Activated T-cell treated with anti-CD3 and anti-CD28 coated beads, Interleukin-2, amount 50 U/mL, for 72 hours (primary cell): Measurements from ENCODE around the gene IL10RA. TPM values are rescaled to one million over a fixed set of nuclear protein-coding genes. Genes with fewer than 3 reads are reported as not detected.
"Not testable (repeated sequence)": the region's sequence is repeated elsewhere in the genome, so short reads cannot be mapped to it uniquely, and the experiment has no call there.

Experiments used
- ATAC-seq, 2 donors: fragments of 150-1000 bp; cut with Tn5 transposase; replicated peaks in 1 of 2; 2 replicates each; pipeline ENCODE4 v1.10.0; 2021; ENCODE audit warnings: moderate library complexity in 2 of 2, mild to moderate bottlenecking in 1 of 2
- DNase-seq, 2 donors: peaks; one replicate each; pipeline ENCODE4 v3.0.0; 2021 to 2022; ENCODE audit warnings: mixed read lengths in 1 of 2
- H3K27ac Mint-ChIP-seq: one replicate; pipeline ENCODE4 v1.8.0; 2022; ENCODE audit warnings: mild to moderate bottlenecking, moderate library complexity, mixed read lengths
- H3K27me3 Mint-ChIP-seq: one replicate; pipeline ENCODE4 v1.8.0; 2022; ENCODE audit warnings: low read depth, mixed read lengths
- H3K36me3 Mint-ChIP-seq, 2 donors: one replicate each; pipeline ENCODE4 v1.8.0; 2022; ENCODE audit warnings: mixed read lengths in 2 of 2, mild to moderate bottlenecking in 1 of 2; ENCODE audit not compliant: insufficient read depth in 2 of 2
- H3K4me1 Mint-ChIP-seq: one replicate; pipeline ENCODE4 v1.8.0; 2022; ENCODE audit warnings: low read depth, mixed read lengths
- H3K4me3 Mint-ChIP-seq, 2 donors: one replicate each; pipeline ENCODE4 v1.8.0; 2022; ENCODE audit warnings: mild to moderate bottlenecking in 2 of 2, mixed read lengths in 2 of 2, moderate library complexity in 2 of 2
- H3K9me3 Mint-ChIP-seq, 2 donors: one replicate each; pipeline ENCODE4 v1.8.0; 2022; ENCODE audit warnings: mixed read lengths in 2 of 2
- total RNA-seq, 2 donors: library from RNA; stranded (reverse); gene quantifications; one replicate each; pipeline ENCODE4 v1.2.3, GENCODE V29; 2022

The IL10RA gene
- total RNA-seq, 2 donors from 2014 or later = 79.6 to 123 TPM

DNA sequence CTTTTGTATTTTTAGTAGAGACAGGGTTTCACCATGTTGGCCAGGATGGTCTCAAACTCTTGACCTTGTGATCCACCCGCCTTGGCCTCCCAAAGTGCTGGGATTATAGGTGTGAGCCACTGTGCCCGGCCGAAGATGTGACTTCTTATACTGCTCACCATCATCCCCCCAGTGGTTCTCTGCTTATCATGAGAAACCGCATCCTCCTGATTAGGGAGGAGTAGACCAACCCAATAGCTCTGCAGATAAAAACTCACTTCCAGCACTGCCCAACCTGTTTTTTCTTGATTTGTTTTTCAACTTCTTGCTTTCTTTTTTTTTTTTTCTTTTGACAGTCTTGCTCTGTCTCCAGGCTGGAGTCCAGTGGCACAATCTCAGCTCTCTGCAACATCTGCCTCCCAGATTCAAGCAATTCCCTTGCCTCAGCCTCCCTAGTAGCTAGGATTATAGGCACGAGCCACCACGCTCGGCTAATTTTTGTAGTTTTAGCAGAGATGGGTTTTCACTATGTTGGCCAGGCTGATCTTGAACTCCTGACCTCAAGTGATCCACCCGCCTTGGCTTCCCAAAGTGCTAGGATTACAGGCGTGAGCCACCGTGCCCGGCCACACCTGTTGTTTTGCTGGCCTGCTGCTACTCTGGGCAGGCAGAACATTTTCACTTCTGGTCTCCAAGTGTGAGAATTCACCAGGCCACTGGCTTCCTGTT lies 21.5 kb downstream of the IL10RA start:
- not testable (repeated sequence) for H3K9me3 Mint-ChIP-seq, ATAC-seq, H3K27me3 Mint-ChIP-seq, H3K36me3 Mint-ChIP-seq
- Mint-ChIP-seq H3K4me1 (peaks cover 98% of the 10 kb centered on the region), H3K27ac (peak overlapping the region; percentile 96), H3K4me3 (peak overlapping the region; percentile 50 to 81)
- DNase-seq = peak in 1 of 2 donors; percentile 36

DNA sequence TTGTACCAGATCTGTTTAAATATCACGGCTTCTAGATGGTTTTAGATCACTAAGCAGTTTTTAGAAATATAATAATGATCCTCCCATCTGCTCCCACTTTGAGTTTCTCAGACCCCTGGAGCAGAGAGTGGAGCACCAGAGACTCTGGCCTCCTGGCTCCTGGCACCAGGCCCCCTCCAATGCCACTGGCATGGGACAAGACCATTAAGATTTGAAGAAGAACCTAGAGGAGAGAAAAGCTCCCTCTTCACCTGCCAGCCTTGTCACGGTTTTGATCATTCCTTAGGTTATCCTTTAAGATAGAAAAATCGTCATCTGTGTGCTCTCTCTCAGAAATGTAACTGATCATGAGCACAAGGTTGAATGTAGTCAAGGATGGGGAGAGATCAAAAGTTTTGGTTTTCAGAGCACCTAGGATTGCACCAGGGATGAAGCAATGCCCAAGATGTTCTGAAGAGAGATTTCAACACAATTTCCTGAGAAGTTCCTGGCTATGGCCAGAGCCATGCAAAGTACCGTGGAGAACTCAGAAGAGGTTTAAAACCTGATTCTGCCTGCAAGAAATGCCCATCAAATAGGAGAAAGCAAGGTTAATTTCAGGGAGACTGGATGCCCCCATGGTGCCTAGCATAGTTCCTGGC lies 22.2 kb downstream of the IL10RA start:
- DNase-seq = no peak
- Mint-ChIP-seq H3K4me1 (peaks cover 98% of the 10 kb centered on the region), H3K9me3 (peaks cover 6 to 7% of the 10 kb centered on the region in 2 donors), H3K27me3 (no peaks in the 10 kb centered on the region), H3K4me3 (peak overlapping the region; percentile 50 to 81), H3K36me3 (peaks cover 5 to 9% of the 10 kb centered on the region in 2 donors), H3K27ac (peak overlapping the region; percentile 96)
- no peak for ATAC-seq

DNA sequence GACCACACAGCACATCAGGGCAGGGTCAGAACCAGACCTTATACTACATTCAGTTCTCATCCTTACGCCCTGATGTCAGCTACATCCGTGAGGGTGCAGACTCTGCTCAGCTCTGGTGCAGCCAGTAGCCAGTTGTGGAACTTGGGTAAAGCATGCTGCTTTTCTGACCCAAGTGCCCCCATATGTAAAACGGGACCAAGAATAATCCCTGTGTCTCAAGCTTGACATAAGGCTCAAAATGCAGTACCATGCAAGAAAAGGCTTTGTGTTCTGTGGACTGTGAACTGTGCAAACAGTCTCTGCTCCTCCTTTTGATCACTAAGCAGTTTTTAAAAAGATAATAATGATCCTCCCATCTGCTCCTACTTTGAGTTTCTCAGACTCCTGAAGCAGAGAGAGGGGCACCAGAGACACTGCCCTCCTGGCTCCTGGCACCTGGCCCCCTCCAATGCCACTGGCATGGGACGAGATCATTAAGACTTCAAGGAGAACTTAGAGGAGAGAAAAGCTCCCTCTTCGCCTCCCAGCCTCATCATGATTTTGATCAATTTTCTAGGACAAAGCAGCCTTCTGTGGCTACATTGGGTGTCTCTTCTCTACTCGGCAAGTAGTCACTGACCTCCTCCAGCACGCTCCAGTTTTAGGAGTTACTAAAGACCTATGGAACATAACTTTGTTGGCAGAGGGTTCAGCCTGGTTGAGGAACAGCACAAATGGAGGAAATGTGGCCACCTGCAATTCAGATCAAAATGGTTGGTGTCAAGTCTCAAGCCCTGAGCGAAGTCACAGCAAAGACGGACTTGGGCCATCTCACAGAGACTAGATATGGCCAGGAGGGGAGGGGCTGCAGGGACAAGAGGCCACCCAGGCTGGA lies 23.9 kb downstream of the IL10RA start:
- no peaks in the 10 kb centered on the region for H3K27me3 Mint-ChIP-seq
- H3K36me3 Mint-ChIP-seq = peaks cover 0 to 5% of the 10 kb centered on the region in 2 donors
- no peak overlapping the region for H3K4me3 Mint-ChIP-seq
- no peak for ATAC-seq
- DNase-seq = no peak
- peaks cover 4 to 5% of the 10 kb centered on the region in 2 donors for H3K9me3 Mint-ChIP-seq
- peaks cover 98% of the 10 kb centered on the region for H3K4me1 Mint-ChIP-seq
- H3K27ac Mint-ChIP-seq = no peak overlapping the region

DNA sequence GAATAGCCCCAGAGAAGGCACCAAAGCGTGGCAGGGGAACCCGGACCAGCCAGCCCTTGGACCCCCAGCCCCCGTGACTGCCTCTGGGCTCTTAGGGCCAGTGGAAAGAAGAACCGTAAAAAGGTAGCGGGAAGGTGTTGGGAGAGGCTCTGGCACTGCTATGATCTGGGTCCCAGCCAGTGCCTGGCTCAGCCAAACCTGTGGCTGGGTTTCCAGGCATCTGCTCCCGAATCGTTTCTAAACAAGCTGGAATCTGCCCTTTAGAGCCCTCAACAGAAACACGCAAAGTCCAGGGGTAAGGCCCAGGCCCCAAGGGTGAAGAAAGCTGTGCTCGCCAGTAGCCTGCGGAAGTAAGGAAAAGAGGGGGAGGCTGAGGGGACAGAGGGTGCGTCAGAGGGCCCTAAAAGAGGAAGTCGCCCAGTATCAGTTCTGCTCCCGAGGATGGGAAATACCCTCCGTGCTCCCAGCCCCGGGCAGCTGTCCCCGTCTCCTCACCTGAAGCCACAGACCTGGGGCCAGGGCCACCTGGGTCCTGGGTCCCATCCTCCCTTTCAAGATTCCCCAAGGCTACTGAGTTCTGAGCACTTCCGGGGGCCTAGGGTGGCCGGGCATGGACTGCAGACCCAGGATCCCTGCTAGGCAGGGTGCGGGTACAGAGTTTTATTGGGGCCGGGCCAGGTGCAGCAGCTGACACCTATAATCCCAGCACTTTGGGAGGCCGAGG lies 24.7 kb downstream of the IL10RA start:
- H3K4me3 Mint-ChIP-seq = no peak overlapping the region
- H3K27ac Mint-ChIP-seq = no peak overlapping the region

DNA sequence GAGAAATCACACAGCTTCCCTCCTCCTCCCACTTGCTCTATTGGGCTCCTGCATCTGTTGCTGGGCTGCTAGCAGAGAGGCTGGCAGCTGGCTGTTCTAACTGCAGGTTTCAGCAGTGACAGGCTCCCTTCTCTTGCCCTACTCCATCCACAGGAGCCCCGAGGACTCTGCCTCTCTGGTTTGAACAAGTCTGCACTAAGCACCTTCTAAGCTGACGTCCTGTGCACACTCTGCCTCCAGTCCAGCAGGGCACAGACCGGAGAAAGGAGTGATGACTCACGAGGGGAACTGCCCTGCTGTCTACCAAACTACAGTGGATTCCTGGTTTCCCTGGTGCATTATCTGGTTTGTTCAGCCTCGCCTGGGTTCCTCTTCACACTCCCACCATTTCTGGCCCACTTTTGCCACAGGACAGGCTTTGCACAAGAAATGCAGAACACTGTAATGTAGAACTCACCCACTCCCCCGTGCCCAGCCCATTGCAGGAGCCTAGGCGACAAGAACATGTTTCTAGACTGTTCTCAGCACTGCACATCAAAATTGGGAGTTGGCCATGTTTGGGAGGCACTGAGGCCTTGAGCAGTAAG lies 26.0 kb downstream of the IL10RA start:
- ATAC-seq = peak; percentile 51 to 61
- peak overlapping the region; percentile 34 to 57 for H3K4me3 Mint-ChIP-seq
- peaks cover 95% of the 10 kb centered on the region for H3K4me1 Mint-ChIP-seq

More for the DNA sequence above, 24.7 kb downstream of the IL10RA start:
- Mint-ChIP-seq H3K4me1 (peaks cover 98% of the 10 kb centered on the region), H3K27me3 (no peaks in the 10 kb centered on the region), H3K36me3 (peaks cover 2 to 6% of the 10 kb centered on the region in 2 donors), H3K9me3 (peaks cover 4 to 5% of the 10 kb centered on the region in 2 donors)
- ATAC-seq (no peak), DNase-seq (no peak)

DNA sequence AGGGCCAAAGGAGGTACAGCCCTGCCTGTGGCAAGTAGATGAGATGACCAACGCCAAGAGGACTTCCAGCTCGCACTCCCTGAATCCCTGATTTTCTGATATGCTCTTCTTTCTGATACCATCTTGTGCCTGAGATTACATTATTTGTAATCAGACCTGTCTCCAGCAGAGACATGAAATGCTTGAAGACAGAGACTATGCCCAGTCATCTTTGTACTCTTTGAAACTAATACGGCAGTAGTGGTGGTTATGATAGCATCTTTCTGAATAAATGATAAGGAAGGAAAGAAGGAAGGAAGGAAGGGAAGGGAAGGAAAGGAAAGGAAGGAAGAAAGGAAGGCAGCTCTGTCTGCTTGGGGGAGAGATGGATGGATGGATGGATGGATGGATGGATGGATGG lies 27.8 kb downstream of the IL10RA start:
- peak; percentile 34 to 47 for ATAC-seq
- peak overlapping the region; percentile 4 for H3K27ac Mint-ChIP-seq
- H3K9me3 Mint-ChIP-seq = peaks cover 18 to 19% of the 10 kb centered on the region in 2 donors
- peaks cover 25% of the 10 kb centered on the region in 2 donors for H3K36me3 Mint-ChIP-seq
- DNase-seq = no peak
- peak overlapping the region in 1 of 2 donors; percentile 35 for H3K4me3 Mint-ChIP-seq
- peaks cover 83% of the 10 kb centered on the region for H3K4me1 Mint-ChIP-seq
- H3K27me3 Mint-ChIP-seq = no peaks in the 10 kb centered on the region

More for the DNA sequence above, 26.0 kb downstream of the IL10RA start:
- Mint-ChIP-seq H3K27ac (peak overlapping the region; percentile 10), H3K27me3 (no peaks in the 10 kb centered on the region), H3K36me3 (peaks cover 11% of the 10 kb centered on the region in 2 donors), H3K9me3 (peaks cover 6 to 8% of the 10 kb centered on the region in 2 donors)
- no peak for DNase-seq

DNA sequence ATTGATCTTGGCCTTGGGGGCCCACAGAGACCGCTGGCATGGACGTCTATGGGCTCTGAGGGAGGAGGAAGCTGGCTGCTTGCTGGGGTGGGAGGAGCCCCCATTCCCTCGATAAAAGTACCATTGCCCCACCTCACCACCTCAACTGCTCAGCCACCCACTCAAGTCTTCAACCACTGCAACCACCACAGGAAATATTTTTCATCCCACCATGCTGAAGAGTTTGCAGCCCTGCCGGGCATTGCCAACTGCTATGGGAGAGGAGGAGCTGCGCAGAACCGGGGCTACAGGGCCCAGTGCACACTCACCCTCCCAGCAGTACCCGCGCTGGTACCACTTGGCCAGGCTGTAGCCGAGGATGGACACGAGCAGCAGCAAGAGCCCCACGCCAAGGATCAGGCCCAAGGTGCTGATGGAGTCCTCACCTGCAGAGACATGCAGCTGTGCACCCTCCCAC lies 29.2 kb downstream of the IL10RA start:
- ATAC-seq (peak; percentile 32 to 59), DNase-seq (no peak)
- peak overlapping the region; percentile 23 to 59 for H3K4me3 Mint-ChIP-seq
- H3K36me3 Mint-ChIP-seq = peaks cover 28 to 30% of the 10 kb centered on the region in 2 donors
- H3K9me3 Mint-ChIP-seq = peaks cover 21 to 25% of the 10 kb centered on the region in 2 donors
- H3K4me1 Mint-ChIP-seq = peaks cover 71% of the 10 kb centered on the region
- no peaks in the 10 kb centered on the region for H3K27me3 Mint-ChIP-seq
- H3K27ac Mint-ChIP-seq = no peak overlapping the region

DNA sequence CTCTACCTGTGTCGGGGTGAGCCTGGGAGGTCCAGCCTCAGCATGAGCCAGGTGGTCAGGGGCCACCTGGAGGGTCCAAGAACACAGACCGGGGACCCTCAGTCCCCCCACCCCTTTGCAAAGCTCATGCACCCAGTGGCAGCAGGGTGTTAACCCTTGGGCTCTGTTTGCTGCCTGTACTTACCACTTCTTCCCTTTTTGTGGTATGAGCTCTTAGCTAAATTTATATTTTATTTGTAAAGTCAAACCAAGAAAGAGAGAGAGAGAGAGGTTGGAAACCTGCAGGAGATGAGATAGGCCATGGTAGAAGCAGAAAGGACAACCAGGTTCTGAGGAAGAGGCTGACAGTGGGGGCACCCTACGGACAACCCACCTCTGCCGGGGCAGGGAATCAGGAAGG lies 29.9 kb downstream of the IL10RA start:
- ATAC-seq = no peak
- H3K36me3 Mint-ChIP-seq = peaks cover 31 to 33% of the 10 kb centered on the region in 2 donors
- DNase-seq = no peak
- H3K27ac Mint-ChIP-seq = no peak overlapping the region
- peak overlapping the region; percentile 23 to 59 for H3K4me3 Mint-ChIP-seq
- peaks cover 21 to 28% of the 10 kb centered on the region in 2 donors for H3K9me3 Mint-ChIP-seq
- H3K4me1 Mint-ChIP-seq = peaks cover 64% of the 10 kb centered on the region
- no peaks in the 10 kb centered on the region for H3K27me3 Mint-ChIP-seq

DNA sequence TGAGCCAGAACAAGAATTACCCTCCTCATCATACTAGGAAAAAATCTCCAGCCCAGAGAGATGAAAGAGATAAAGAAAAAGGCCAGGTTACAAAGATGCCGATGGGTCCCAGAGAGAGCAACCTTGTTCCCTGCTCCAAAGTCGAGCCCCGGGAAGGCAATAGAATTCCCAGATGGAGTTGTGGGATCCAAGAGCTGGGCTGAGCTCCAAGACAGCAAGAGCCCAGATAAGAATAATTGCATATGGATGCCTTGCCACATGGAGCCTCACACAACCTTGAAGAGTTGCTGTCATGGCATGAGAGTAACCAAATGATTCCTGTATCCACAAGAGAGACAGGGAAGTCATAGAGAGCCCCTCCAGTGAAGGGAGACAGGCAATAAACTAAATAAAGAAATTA lies 30.9 kb downstream of the IL10RA start:
- H3K4me3 Mint-ChIP-seq = no peak overlapping the region
- DNase-seq = no peak
- no peaks in the 10 kb centered on the region for H3K27me3 Mint-ChIP-seq
- H3K36me3 Mint-ChIP-seq = peaks cover 31 to 33% of the 10 kb centered on the region in 2 donors
- H3K4me1 Mint-ChIP-seq = peaks cover 54% of the 10 kb centered on the region
- H3K27ac Mint-ChIP-seq = no peak overlapping the region
- no peak for ATAC-seq
- peaks cover 21 to 28% of the 10 kb centered on the region in 2 donors for H3K9me3 Mint-ChIP-seq

DNA sequence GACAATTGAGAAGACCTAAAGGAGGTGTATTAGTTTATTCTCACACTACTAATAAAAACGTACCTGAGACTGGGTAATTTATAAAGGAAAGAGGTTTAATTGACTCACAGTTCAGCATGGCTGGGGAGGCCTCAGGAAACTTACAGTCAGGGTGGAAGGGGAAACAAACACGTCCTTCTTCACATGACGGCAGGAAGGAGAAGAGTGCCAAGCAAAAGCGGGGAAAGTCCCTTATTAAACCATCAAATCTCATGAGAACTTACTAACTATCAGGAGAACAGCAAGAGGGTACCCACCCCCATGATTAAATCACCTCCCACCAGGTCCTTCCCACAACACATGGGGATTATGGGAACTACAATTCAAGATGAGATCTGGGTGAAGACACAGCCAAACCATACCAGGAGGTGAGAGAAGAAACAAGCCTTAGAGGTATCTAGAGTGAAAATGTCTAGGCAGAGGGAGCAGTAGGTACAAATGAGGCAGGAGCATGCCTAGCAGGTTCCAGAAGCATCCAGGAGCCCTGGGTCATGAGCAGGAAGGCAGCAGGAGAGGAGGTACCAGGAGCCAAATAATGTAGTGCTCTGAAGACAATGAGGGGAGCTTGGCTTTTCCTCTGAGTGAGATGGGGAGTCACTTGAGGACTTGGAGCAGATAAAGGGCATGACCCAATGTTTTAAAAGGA lies 31.6 kb downstream of the IL10RA start:
- Mint-ChIP-seq H3K27ac (no peak overlapping the region), H3K9me3 (peaks cover 21 to 28% of the 10 kb centered on the region in 2 donors), H3K36me3 (peaks cover 31 to 33% of the 10 kb centered on the region in 2 donors), H3K4me3 (no peak overlapping the region), H3K27me3 (no peaks in the 10 kb centered on the region), H3K4me1 (peaks cover 47% of the 10 kb centered on the region)
- ATAC-seq (no peak), DNase-seq (no peak)

DNA sequence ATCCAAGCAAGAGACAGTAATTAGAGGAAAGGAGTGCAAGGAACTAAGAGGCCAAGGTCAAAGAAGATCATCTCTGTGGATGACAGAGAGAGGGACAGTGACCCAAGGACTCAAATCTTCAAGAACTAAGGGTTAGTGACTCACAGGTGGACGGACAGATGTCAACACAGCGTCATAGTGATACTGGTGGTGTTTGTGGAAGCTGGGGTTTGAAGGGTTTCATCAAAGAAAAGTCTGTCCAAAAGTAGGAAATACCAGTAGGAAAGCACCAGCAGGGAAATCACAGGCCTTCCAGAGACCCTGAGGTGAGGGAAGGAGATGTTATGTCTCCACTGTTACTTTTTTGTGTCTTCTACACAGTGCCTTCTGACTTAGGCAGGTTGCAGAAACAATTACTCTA lies 32.2 kb downstream of the IL10RA start:
- peaks cover 31 to 33% of the 10 kb centered on the region in 2 donors for H3K36me3 Mint-ChIP-seq
- peaks cover 21 to 28% of the 10 kb centered on the region in 2 donors for H3K9me3 Mint-ChIP-seq
- peaks cover 41% of the 10 kb centered on the region for H3K4me1 Mint-ChIP-seq
- H3K4me3 Mint-ChIP-seq = no peak overlapping the region
- H3K27ac Mint-ChIP-seq = no peak overlapping the region
- DNase-seq (no peak), ATAC-seq (no peak)
- H3K27me3 Mint-ChIP-seq = no peaks in the 10 kb centered on the region
